Naive thymus-derived CD8-positive, alpha-beta T cell (primary cell): ENCODE results near the gene PRKCH. TPM values are rescaled to one million over a fixed set of nuclear protein-coding genes. Genes with fewer than 3 reads are reported as not detected.

Experiments used
- ATAC-seq, 2 donors: fragments of 150-1000 bp; cut with Tn5 transposase in 1 of 2; sonication (Bioruptor Pico), chemical (Tn5 transposase) in 1 of 2; 1 replicate in 1 of 2; 2 replicates in 1 of 2; pipeline ENCODE4 v1.10.0; 2021; ENCODE audit warnings: mild to moderate bottlenecking in 2 of 2, moderate library complexity in 2 of 2
- POLR2A ChIA-PET: fragments of 350-600 bp; sonication (Branson Sonifier 250); formaldehyde crosslinking; loops from one replicate; lab custom pipeline; 2021; ENCODE audit warnings: antibody characterized with exemption; lab: Charles Lee
- DNase-seq, 10 donors: peaks; one replicate each; pipeline versions ENCODE4 v3.0.0 to v3.0.0-alpha.2; 2020 to 2022
- H3K27ac Mint-ChIP-seq, 10 donors: one replicate each; pipeline ENCODE4 v1.8.0; 2020 to 2022; ENCODE audit warnings: mild to moderate bottlenecking in 10 of 10, mixed read lengths in 10 of 10, moderate library complexity in 4 of 10, inconsistent platforms in 1 of 10
- H3K27me3 Mint-ChIP-seq, 5 donors: one replicate each; pipeline ENCODE4 v1.8.0; 2021 to 2022; ENCODE audit warnings: mixed read lengths in 5 of 5
- H3K36me3 Mint-ChIP-seq, 3 donors: one replicate each; pipeline ENCODE4 v1.8.0; 2020 to 2022; ENCODE audit warnings: mixed read lengths in 3 of 3, mild to moderate bottlenecking in 2 of 3, inconsistent platforms in 1 of 3
- H3K4me1 Mint-ChIP-seq, 4 donors: one replicate each; pipeline ENCODE4 v1.8.0; 2021 to 2022; ENCODE audit warnings: mixed read lengths in 4 of 4
- H3K4me3 Mint-ChIP-seq, 10 donors: one replicate each; pipeline ENCODE4 v1.8.0; 2020 to 2022; ENCODE audit warnings: mild to moderate bottlenecking in 10 of 10, mixed read lengths in 10 of 10, moderate library complexity in 6 of 10, inconsistent platforms in 1 of 10
- H3K9me3 Mint-ChIP-seq, 9 donors: one replicate each; pipeline ENCODE4 v1.8.0; 2020 to 2022; ENCODE audit warnings: mixed read lengths in 9 of 9, mild to moderate bottlenecking in 3 of 9, inconsistent platforms in 1 of 9, moderate library complexity in 1 of 9
- polyA plus RNA-seq, 3 donors: library from polyadenylated mRNA; unstranded; fragments of 300-500 nt; fragmentation: Illumina TruSeq; gene quantifications; one replicate each; pipeline ENCODE4 v1.2.3, GENCODE V29; 2021
- total RNA-seq, 8 experiments: library from RNA in 2 of 8; stranded (reverse) in 2 of 8; gene quantifications; one replicate each; pipeline ENCODE4 v1.2.3 and lab custom pipeline; 2021 to 2026

PRKCH gene
- total and polyA plus RNA-seq, 5 experiments from 2014 or later: 184 to 306 (median 264) TPM

- H3K27ac Mint-ChIP-seq: peak overlapping the region in 3 of 10 donors; percentile 89 to 90 (median 89)
- no peak for ATAC-seq
- no peaks in the 10 kb centered on the region for H3K27me3 Mint-ChIP-seq
- peaks cover 5 to 26% (median 9%) of the 10 kb centered on the region in 3 donors for H3K36me3 Mint-ChIP-seq
- peaks cover 31 to 41% (median 32%) of the 10 kb centered on the region in 4 donors for H3K4me1 Mint-ChIP-seq
- POLR2A ChIA-PET: interaction anchor here (0.9 to 1.4 kb wide), 3 partner anchors 11 to 18 kb away, joined by 5 to 6 read pairs (median 6); no protein-coding TSS in a partner anchor
- no peak for DNase-seq
- peak overlapping the region in 8 of 10 donors; percentile 43 to 81 (median 66) for H3K4me3 Mint-ChIP-seq
- peaks cover 0 to 8% (median 5%) of the 10 kb centered on the region in 9 donors for H3K9me3 Mint-ChIP-seq
Measured at GRCh38 chr14:61368114-61368710, 46.8 kb downstream of the PRKCH start.

- Mint-ChIP-seq H3K36me3 (peaks cover 6 to 33% (median 16%) of the 10 kb centered on the region in 3 donors), H3K27me3 (no peaks in the 10 kb centered on the region), H3K27ac (peak overlapping the region in 3 of 10 donors; percentile 89 to 90 (median 89)), H3K4me3 (peak overlapping the region in 8 of 10 donors; percentile 43 to 81 (median 64)), H3K4me1 (peaks cover 33 to 44% (median 35%) of the 10 kb centered on the region in 4 donors), H3K9me3 (peaks cover 0 to 15% (median 9%) of the 10 kb centered on the region in 9 donors)
- DNase-seq (no peak), ATAC-seq (no peak)
- POLR2A ChIA-PET: interaction anchor here (0.9 to 1.4 kb wide), 2 partner anchors 11 to 17 kb away, joined by 6 read pairs; no protein-coding TSS in a partner anchor
Measured at GRCh38 chr14:61368781-61369453, 47.5 kb downstream of the PRKCH start.

GRCh38 chr14:61369454-61369810 lies 48.1 kb downstream of the PRKCH start:
- DNase-seq (no peak), ATAC-seq (no peak)
- Mint-ChIP-seq H3K4me1 (peaks cover 33 to 44% (median 36%) of the 10 kb centered on the region in 4 donors), H3K9me3 (peaks cover 0 to 20% (median 9%) of the 10 kb centered on the region in 9 donors), H3K27me3 (no peaks in the 10 kb centered on the region), H3K36me3 (peaks cover 6 to 38% (median 21%) of the 10 kb centered on the region in 3 donors), H3K27ac (peak overlapping the region in 3 of 10 donors; percentile 89 to 90 (median 89)), H3K4me3 (peak overlapping the region in 8 of 10 donors; percentile 43 to 81 (median 64))
- POLR2A ChIA-PET: no interaction called here

- no peak for DNase-seq
- peaks cover 34 to 56% (median 45%) of the 10 kb centered on the region in 4 donors for H3K4me1 Mint-ChIP-seq
Measured at GRCh38 chr14:61372379-61372778, 51.0 kb downstream of the PRKCH start.

GRCh38 chr14:61372842-61373555 lies 51.6 kb downstream of the PRKCH start:
- Mint-ChIP-seq H3K27ac (peak overlapping the region in 9 of 10 donors; percentile 53 to 89 (median 79)), H3K36me3 (peaks cover 25 to 57% (median 46%) of the 10 kb centered on the region in 3 donors), H3K4me3 (peak overlapping the region in 8 of 10 donors; percentile 11 to 72 (median 26)), H3K27me3 (no peaks in the 10 kb centered on the region), H3K9me3 (peaks cover 0 to 45% (median 32%) of the 10 kb centered on the region in 9 donors), H3K4me1 (peaks cover 34 to 55% (median 45%) of the 10 kb centered on the region in 4 donors)
- no peak for DNase-seq
- ATAC-seq: no peak
- POLR2A ChIA-PET: interaction anchor here (0.6 kb wide), 1 partner anchor 351 kb away, joined by 3 read pairs; no protein-coding TSS in a partner anchor

More at GRCh38 chr14:61372379-61372778, 51.0 kb downstream of the PRKCH start:
- Mint-ChIP-seq H3K9me3 (peaks cover 0 to 45% (median 32%) of the 10 kb centered on the region in 9 donors), H3K36me3 (peaks cover 25 to 61% (median 46%) of the 10 kb centered on the region in 3 donors), H3K4me3 (peak overlapping the region in 8 of 10 donors; percentile 5 to 51 (median 28)), H3K27ac (peak overlapping the region in 8 of 10 donors; percentile 54 to 89 (median 78)), H3K27me3 (no peaks in the 10 kb centered on the region)
- ATAC-seq: no peak
- POLR2A ChIA-PET: interaction anchor here (0.6 kb wide), 1 partner anchor 351 kb away, joined by 3 read pairs; no protein-coding TSS in a partner anchor

- Mint-ChIP-seq H3K4me3 (peak overlapping the region in 1 of 10 donors; percentile 30), H3K4me1 (peaks cover 34 to 55% (median 45%) of the 10 kb centered on the region in 4 donors), H3K9me3 (peaks cover 0 to 45% (median 32%) of the 10 kb centered on the region in 9 donors), H3K27me3 (no peaks in the 10 kb centered on the region), H3K36me3 (peaks cover 25 to 63% (median 49%) of the 10 kb centered on the region in 3 donors), H3K27ac (peak overlapping the region in 5 of 10 donors; percentile 35 to 71 (median 60))
- DNase-seq (no peak), ATAC-seq (no peak)
- POLR2A ChIA-PET: interaction anchor here (0.6 kb wide), 1 partner anchor 36 kb away, joined by 7 read pairs; no protein-coding TSS in a partner anchor
Measured at GRCh38 chr14:61374284-61374683, 52.9 kb downstream of the PRKCH start.

- Mint-ChIP-seq H3K9me3 (peaks cover 0 to 45% (median 32%) of the 10 kb centered on the region in 9 donors), H3K4me3 (peak overlapping the region in 8 of 10 donors; percentile 18 to 52 (median 32)), H3K4me1 (peaks cover 32 to 57% (median 41%) of the 10 kb centered on the region in 4 donors), H3K27ac (peak overlapping the region; percentile 28 to 84 (median 77)), H3K27me3 (no peaks in the 10 kb centered on the region), H3K36me3 (peaks cover 25 to 62% (median 49%) of the 10 kb centered on the region in 3 donors)
- POLR2A ChIA-PET: interaction anchor here (2.0 kb wide), 1 partner anchor 13 kb away, joined by 4 read pairs; no protein-coding TSS in a partner anchor
- no peak for DNase-seq
- ATAC-seq: no peak
Measured at GRCh38 chr14:61375218-61375617, 53.8 kb downstream of the PRKCH start.

GRCh38 chr14:61376314-61376713 lies 54.9 kb downstream of the PRKCH start:
- peaks cover 25 to 62% (median 49%) of the 10 kb centered on the region in 3 donors for H3K36me3 Mint-ChIP-seq
- H3K4me3 Mint-ChIP-seq: peak overlapping the region in 8 of 10 donors; percentile 2 to 55 (median 24)
- H3K27me3 Mint-ChIP-seq: no peaks in the 10 kb centered on the region
- DNase-seq (no peak), ATAC-seq (no peak)
- H3K4me1 Mint-ChIP-seq: peaks cover 22 to 63% (median 31%) of the 10 kb centered on the region in 4 donors
- POLR2A ChIA-PET: interaction anchor here (0.9 to 2.0 kb wide), 6 partner anchors 9 to 76 kb away, joined by 3 to 4 read pairs (median 3); partner anchors contain the start of gene PRKCH
- peak overlapping the region in 8 of 10 donors; percentile 68 to 85 (median 76) for H3K27ac Mint-ChIP-seq
- H3K9me3 Mint-ChIP-seq: peaks cover 0 to 45% (median 32%) of the 10 kb centered on the region in 9 donors

GRCh38 chr14:61377749-61378148 lies 56.4 kb downstream of the PRKCH start:
- no peak for ATAC-seq

GRCh38 chr14:61379639-61380184 lies 58.3 kb downstream of the PRKCH start:
- peak overlapping the region in 6 of 10 donors; percentile 85 to 93 (median 90) for H3K27ac Mint-ChIP-seq
- POLR2A ChIA-PET: interaction anchor here (1.0 to 3.0 kb wide), 3 partner anchors 12 to 41 kb away, joined by 3 to 12 read pairs (median 5); no protein-coding TSS in a partner anchor
- DNase-seq (no peak), ATAC-seq (peak; percentile 25 to 38)
- no peaks in the 10 kb centered on the region for H3K27me3 Mint-ChIP-seq
- peaks cover 17 to 35% (median 25%) of the 10 kb centered on the region in 3 donors for H3K36me3 Mint-ChIP-seq
- H3K4me1 Mint-ChIP-seq: peaks cover 0 to 54% (median 8%) of the 10 kb centered on the region in 4 donors
- peaks cover 0 to 23% (median 19%) of the 10 kb centered on the region in 9 donors for H3K9me3 Mint-ChIP-seq
- peak overlapping the region in 8 of 10 donors; percentile 56 to 82 (median 70) for H3K4me3 Mint-ChIP-seq

More at GRCh38 chr14:61377749-61378148, 56.4 kb downstream of the PRKCH start:
- no peak for DNase-seq
- Mint-ChIP-seq H3K4me3 (peak overlapping the region in 7 of 10 donors; percentile 8 to 43 (median 21)), H3K9me3 (peaks cover 0 to 42% (median 31%) of the 10 kb centered on the region in 9 donors), H3K36me3 (peaks cover 24 to 55% (median 45%) of the 10 kb centered on the region in 3 donors), H3K27ac (peak overlapping the region in 7 of 10 donors; percentile 2 to 91 (median 85)), H3K27me3 (no peaks in the 10 kb centered on the region), H3K4me1 (peaks cover 7 to 60% (median 17%) of the 10 kb centered on the region in 4 donors)
- POLR2A ChIA-PET: interaction anchor here (0.8 to 3.0 kb wide), 4 partner anchors 9 to 25 kb away, joined by 3 to 12 read pairs (median 6); no protein-coding TSS in a partner anchor

GRCh38 chr14:61380984-61381383 lies 59.6 kb downstream of the PRKCH start:
- Mint-ChIP-seq H3K36me3 (peaks cover 7 to 26% (median 14%) of the 10 kb centered on the region in 3 donors), H3K4me1 (peaks cover 0 to 47% (median 0%) of the 10 kb centered on the region in 4 donors), H3K9me3 (peaks cover 0 to 12% (median 8%) of the 10 kb centered on the region in 9 donors), H3K4me3 (peak overlapping the region in 8 of 10 donors; percentile 34 to 82 (median 68)), H3K27ac (peak overlapping the region in 6 of 10 donors; percentile 85 to 93 (median 90)), H3K27me3 (no peaks in the 10 kb centered on the region)
- ATAC-seq (peak; percentile 24 to 34), DNase-seq (peak in 1 of 10 donors; percentile 34)
- POLR2A ChIA-PET: interaction anchor here (1.3 to 2.0 kb wide), 2 partner anchors 23 to 43 kb away, joined by 3 to 4 read pairs; no protein-coding TSS in a partner anchor
